ENCODE data around the gene MYBPH. TPM values are rescaled to one million over a fixed set of nuclear protein-coding genes. Genes with fewer than 3 reads are reported as not detected.

MYBPH gene
- total and polyA plus RNA-seq, 2 of the 13 experiments (the other 11 are each of a cell fraction or from before 2014, with no cell fraction given) = not detected

DNA sequence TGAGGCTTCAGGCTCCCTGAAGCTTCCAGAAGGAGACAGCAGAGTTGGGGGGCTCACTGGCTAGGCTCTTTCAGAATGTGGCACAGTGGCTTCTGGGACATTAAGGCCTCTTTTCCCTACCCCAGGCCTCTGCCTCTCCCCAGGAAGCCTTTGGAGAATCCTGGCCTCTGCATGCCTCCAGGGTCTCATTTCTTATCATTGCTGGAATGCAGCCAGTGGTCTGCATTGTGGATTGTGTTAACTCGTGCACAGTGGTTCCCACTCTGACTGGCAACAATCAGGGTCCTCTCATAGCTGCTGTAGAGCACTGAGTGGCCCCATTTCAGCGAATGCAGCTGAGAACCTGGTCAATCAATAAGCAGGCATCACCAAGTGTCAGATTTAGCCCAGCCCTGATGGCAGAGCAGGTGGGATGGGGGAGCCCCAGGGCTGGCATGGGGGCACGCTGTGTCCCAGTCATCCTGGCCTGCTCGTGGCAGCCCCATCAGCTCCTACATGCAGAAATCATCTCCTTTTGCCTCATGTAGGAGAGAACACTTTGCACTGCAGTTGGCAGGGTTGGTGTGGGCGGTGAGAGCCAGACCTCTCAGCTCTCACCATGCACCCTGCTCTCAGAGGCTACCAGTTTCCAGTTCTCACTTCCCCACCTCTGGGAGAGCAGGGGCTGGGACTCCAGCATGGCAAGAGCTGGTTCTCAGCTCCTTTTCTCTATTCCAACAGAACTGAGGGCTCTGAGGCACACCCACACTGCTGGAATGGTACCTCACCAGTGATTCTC, 34.7 kb downstream of the MYBPH start:
- Histone ChIP-seq H3K36me3 (replicated peaks in 1 of 2; ENCODE audit: control insufficient read depth in 1 of 2, insufficient read depth in 2 of 2, low read length in 2 of 2) (no peaks in the 10 kb centered on the region), H3K4me2 (ENCODE audit: low read depth, low read length) (no peak overlapping the region), H3K9me3 (ENCODE audit: low read length) (no peaks in the 10 kb centered on the region), H3K4me3 (replicated peaks in 1 of 3; ENCODE audit: insufficient read depth in 1 of 3, low read depth in 2 of 3, low read length in 3 of 3) (no peak overlapping the region), H3K9ac (ENCODE audit: insufficient read depth, low read depth, low read length) (no peak overlapping the region), H3K27me3 (ENCODE audit: control insufficient read depth in 1 of 2, insufficient read depth in 2 of 2, low read length in 2 of 2) (peaks cover 1 to 12% of the 10 kb centered on the region in 2 experiments; a peak in 4 of 5 replicates), H3K27ac (ENCODE audit: extremely low read length, insufficient read depth, low read length) (no peak overlapping the region), H3K4me1 (ENCODE audit: insufficient read depth, low read length) (0 out of 2 replicates have a peak, but pooled peaks cover 6% of the 10 kb centered on the region), H2AFZ (ENCODE audit: low read length) (no peak overlapping the region), H4K20me1 (ENCODE audit: insufficient read depth, low read length) (no peaks in the 10 kb centered on the region), H3K79me2 (ENCODE audit: insufficient read depth, low read length) (no peaks in the 10 kb centered on the region)
- ChIA-PET POLR2A (no interaction called here), CTCF (ENCODE audit: low intra/inter-chr PET ratio, low total read pairs) (no interaction called here)
- DNase-seq (ENCODE audit: low spot score) = no peak
- in situ Hi-C loops (cut with HindIII; ENCODE audit: extremely low pct_ligation_motif_present, low pct_unique_long_range_greater_than_20kb) = no loop called here
- FAIRE-seq = no peak
- WGBS (ENCODE audit: low lambda C conversion rate) = 10% methylated on average over 2 of the region's 5 CpGs
- ATAC-seq = no peak
- no TSS peak for BruUV-seq (replicated peaks)
- intact Hi-C loops (cut with micrococcal nuclease; ENCODE audit: unreplicated experiment) = no loop called here
- no peak for TF ChIP-seq ZNF441 (CRISPR knock-in tag; IDR thresholded peaks at IDR 0.05; ENCODE audit: borderline replicate concordance)
- no peak for TF ChIP-seq CCDC6 (CRISPR knock-in tag; IDR thresholded peaks at IDR 0.05)
- TF ChIP-seq SRF (IDR thresholded peaks at IDR 0.05; ENCODE audit: low read depth, low read length) = no peak
- no peak for TF ChIP-seq KDM5B (CRISPR knock-in tag; IDR thresholded peaks at IDR 0.05; ENCODE audit: borderline replicate concordance)
- TF ChIP-seq, protein P1, sequence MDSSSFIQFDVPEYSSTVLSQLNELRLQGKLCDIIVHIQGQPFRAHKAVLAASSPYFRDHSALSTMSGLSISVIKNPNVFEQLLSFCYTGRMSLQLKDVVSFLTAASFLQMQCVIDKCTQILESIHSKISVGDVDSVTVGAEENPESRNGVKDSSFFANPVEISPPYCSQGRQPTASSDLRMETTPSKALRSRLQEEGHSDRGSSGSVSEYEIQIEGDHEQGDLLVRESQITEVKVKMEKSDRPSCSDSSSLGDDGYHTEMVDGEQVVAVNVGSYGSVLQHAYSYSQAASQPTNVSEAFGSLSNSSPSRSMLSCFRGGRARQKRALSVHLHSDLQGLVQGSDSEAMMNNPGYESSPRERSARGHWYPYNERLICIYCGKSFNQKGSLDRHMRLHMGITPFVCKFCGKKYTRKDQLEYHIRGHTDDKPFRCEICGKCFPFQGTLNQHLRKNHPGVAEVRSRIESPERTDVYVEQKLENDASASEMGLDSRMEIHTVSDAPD (CRISPR knock-in tag; IDR thresholded peaks at IDR 0.05) = no peak
- no peak for TF ChIP-seq FIP1L1 (IDR thresholded peaks at IDR 0.05; ENCODE audit: borderline replicate concordance, insufficient read depth, low read depth, low read length)
- no peak for TF ChIP-seq MAFG (CRISPR knock-in tag; IDR thresholded peaks at IDR 0.05)
- no peak for TF ChIP-seq CC2D1A (CRISPR knock-in tag; IDR thresholded peaks at IDR 0.05)
- TF ChIP-seq, protein P2, sequence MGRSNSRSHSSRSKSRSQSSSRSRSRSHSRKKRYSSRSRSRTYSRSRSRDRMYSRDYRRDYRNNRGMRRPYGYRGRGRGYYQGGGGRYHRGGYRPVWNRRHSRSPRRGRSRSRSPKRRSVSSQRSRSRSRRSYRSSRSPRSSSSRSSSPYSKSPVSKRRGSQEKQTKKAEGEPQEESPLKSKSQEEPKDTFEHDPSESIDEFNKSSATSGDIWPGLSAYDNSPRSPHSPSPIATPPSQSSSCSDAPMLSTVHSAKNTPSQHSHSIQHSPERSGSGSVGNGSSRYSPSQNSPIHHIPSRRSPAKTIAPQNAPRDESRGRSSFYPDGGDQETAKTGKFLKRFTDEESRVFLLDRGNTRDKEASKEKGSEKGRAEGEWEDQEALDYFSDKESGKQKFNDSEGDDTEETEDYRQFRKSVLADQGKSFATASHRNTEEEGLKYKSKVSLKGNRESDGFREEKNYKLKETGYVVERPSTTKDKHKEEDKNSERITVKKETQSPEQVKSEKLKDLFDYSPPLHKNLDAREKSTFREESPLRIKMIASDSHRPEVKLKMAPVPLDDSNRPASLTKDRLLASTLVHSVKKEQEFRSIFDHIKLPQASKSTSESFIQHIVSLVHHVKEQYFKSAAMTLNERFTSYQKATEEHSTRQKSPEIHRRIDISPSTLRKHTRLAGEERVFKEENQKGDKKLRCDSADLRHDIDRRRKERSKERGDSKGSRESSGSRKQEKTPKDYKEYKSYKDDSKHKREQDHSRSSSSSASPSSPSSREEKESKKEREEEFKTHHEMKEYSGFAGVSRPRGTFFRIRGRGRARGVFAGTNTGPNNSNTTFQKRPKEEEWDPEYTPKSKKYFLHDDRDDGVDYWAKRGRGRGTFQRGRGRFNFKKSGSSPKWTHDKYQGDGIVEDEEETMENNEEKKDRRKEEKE (IDR thresholded peaks at IDR 0.05) = no peak
- no peak for TF ChIP-seq ISX (CRISPR knock-in tag; conservative IDR thresholded peaks at IDR 0.05)
- no peak for TF ChIP-seq NR3C1 (CRISPR knock-in tag; IDR thresholded peaks at IDR 0.05)
- TF ChIP-seq, protein P3, sequence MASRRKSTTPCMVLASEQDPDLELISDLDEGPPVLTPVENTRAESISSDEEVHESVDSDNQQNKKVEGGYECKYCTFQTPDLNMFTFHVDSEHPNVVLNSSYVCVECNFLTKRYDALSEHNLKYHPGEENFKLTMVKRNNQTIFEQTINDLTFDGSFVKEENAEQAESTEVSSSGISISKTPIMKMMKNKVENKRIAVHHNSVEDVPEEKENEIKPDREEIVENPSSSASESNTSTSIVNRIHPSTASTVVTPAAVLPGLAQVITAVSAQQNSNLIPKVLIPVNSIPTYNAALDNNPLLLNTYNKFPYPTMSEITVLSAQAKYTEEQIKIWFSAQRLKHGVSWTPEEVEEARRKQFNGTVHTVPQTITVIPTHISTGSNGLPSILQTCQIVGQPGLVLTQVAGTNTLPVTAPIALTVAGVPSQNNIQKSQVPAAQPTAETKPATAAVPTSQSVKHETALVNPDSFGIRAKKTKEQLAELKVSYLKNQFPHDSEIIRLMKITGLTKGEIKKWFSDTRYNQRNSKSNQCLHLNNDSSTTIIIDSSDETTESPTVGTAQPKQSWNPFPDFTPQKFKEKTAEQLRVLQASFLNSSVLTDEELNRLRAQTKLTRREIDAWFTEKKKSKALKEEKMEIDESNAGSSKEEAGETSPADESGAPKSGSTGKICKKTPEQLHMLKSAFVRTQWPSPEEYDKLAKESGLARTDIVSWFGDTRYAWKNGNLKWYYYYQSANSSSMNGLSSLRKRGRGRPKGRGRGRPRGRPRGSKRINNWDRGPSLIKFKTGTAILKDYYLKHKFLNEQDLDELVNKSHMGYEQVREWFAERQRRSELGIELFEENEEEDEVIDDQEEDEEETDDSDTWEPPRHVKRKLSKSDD (CRISPR knock-in tag; IDR thresholded peaks at IDR 0.05; ENCODE audit: low read depth) = no peak
- TF ChIP-seq, protein P4, sequence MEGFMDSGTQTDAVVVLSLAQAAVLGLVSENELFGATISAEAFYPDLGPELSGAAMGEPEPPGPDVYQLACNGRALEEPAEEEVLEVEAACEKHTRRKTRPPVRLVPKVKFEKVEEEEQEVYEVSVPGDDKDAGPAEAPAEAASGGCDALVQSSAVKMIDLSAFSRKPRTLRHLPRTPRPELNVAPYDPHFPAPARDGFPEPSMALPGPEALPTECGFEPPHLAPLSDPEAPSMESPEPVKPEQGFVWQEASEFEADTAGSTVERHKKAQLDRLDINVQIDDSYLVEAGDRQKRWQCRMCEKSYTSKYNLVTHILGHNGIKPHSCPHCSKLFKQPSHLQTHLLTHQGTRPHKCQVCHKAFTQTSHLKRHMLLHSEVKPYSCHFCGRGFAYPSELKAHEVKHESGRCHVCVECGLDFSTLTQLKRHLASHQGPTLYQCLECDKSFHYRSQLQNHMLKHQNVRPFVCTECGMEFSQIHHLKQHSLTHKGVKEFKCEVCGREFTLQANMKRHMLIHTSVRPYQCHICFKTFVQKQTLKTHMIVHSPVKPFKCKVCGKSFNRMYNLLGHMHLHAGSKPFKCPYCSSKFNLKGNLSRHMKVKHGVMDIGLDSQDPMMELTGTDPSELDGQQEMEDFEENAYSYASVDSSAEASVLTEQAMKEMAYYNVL (CRISPR knock-in tag; IDR thresholded peaks at IDR 0.05; ENCODE audit: borderline replicate concordance) = no peak
- no peak for TF ChIP-seq POGZ (CRISPR knock-in tag; IDR thresholded peaks at IDR 0.05)
- TF ChIP-seq CBX1 (IDR thresholded peaks at IDR 0.05; ENCODE audit: low read depth) = no peak

Measured in HepG2 (cell line).